NCI-H1092 (cell line): Measurements from ENCODE around the gene TNFRSF1B.

Source experiments
- DNase-seq: peaks from one replicate; lab custom pipeline; 2025; lab: John Stamatoyannopoulos, UW

Gene TNFRSF1B

GRCh38 chr1:12142141-12142823 lies 24.5 kb upstream of the TNFRSF1B start:
- no peak for DNase-seq

- no peak for DNase-seq
These were observed 23.7 kb upstream of the TNFRSF1B start for GRCh38 chr1:12142891-12143630.

GRCh38 chr1:12143631-12144155 lies 23.1 kb upstream of the TNFRSF1B start:
- no peak for DNase-seq

- no peak for DNase-seq
These were observed 22.6 kb upstream of the TNFRSF1B start for GRCh38 chr1:12144236-12144635.

GRCh38 chr1:12144969-12145368 lies 21.8 kb upstream of the TNFRSF1B start:
- DNase-seq, result no peak

GRCh38 chr1:12145616-12146342 lies 21.0 kb upstream of the TNFRSF1B start:
- DNase-seq, result no peak

- no peak for DNase-seq
These were observed 20.3 kb upstream of the TNFRSF1B start for GRCh38 chr1:12146343-12147112.

GRCh38 chr1:12147201-12147701 lies 19.5 kb upstream of the TNFRSF1B start:
- no peak for DNase-seq

GRCh38 chr1:12148160-12148957 lies 18.4 kb upstream of the TNFRSF1B start:
- no peak for DNase-seq

- DNase-seq, result no peak
These were observed 17.6 kb upstream of the TNFRSF1B start for GRCh38 chr1:12148958-12149790.

- no peak for DNase-seq
These were observed 17.0 kb upstream of the TNFRSF1B start for GRCh38 chr1:12149791-12150175.

GRCh38 chr1:12150456-12151200 lies 16.2 kb upstream of the TNFRSF1B start:
- DNase-seq, result no peak

GRCh38 chr1:12151465-12151864 lies 15.3 kb upstream of the TNFRSF1B start:
- DNase-seq, result no peak

- DNase-seq, result no peak
These were observed 14.5 kb upstream of the TNFRSF1B start for GRCh38 chr1:12152113-12152891.

GRCh38 chr1:12153181-12153785 lies 13.5 kb upstream of the TNFRSF1B start:
- no peak for DNase-seq

GRCh38 chr1:12155328-12155727 lies 11.5 kb upstream of the TNFRSF1B start:
- no peak for DNase-seq

GRCh38 chr1:12157366-12158231 lies 9.2 kb upstream of the TNFRSF1B start:
- DNase-seq, result no peak
